Osteoblast (primary cell): ENCODE data around the gene LOX. TPM values are rescaled to one million over a fixed set of nuclear protein-coding genes. Genes with fewer than 3 reads are reported as not detected.

ENCODE experiments used
- DNase-seq: peaks from one replicate; pipeline ENCODE4 v3.0.0; 2011; ENCODE audit warnings: low spot score, mixed read lengths; ENCODE audit not compliant: insufficient read length; ENCODE audit errors: missing footprints
- H2AFZ ChIP-seq: 2 replicates; pipeline ENCODE4 v1.6.0; 2011; ENCODE audit warnings: mild to moderate bottlenecking, low read length
- H3K27ac ChIP-seq: 2 replicates; pipeline ENCODE4 v1.5.1; 2011; ENCODE audit warnings: mild to moderate bottlenecking, low read depth, low read length, moderate library complexity
- H3K27me3 ChIP-seq: 2 replicates; pipeline ENCODE4 v1.6.0; 2012; ENCODE audit warnings: mild to moderate bottlenecking, control low read depth, inconsistent platforms, low read length, moderate library complexity; ENCODE audit not compliant: insufficient read depth
- H3K36me3 ChIP-seq: 2 replicates; pipeline ENCODE4 v1.5.1; 2011; ENCODE audit warnings: mild to moderate bottlenecking, low read length, control low read depth, moderate library complexity; ENCODE audit not compliant: insufficient read depth
- H3K4me1 ChIP-seq: 2 replicates; pipeline ENCODE4 v1.5.1; 2011; ENCODE audit warnings: mild to moderate bottlenecking, low read length, control low read depth, moderate library complexity; ENCODE audit not compliant: insufficient read depth
- H3K4me2 ChIP-seq: 2 replicates; pipeline ENCODE4 v1.6.0; 2011; ENCODE audit warnings: mild to moderate bottlenecking, low read length; ENCODE audit not compliant: insufficient read depth
- H3K4me3 ChIP-seq: fragments of 200-600 bp; sonication (generic); 3 replicates; pipeline ENCODE4 v1.5.1; 2012; ENCODE audit warnings: mild to moderate bottlenecking, low read length, inconsistent platforms; ENCODE audit not compliant: insufficient read depth
- H3K79me2 ChIP-seq: 2 replicates; pipeline ENCODE4 v1.6.0; 2012; ENCODE audit warnings: mild to moderate bottlenecking, low read length, control low read depth, inconsistent platforms; ENCODE audit not compliant: insufficient read depth
- H3K9me3 ChIP-seq: 2 replicates; pipeline ENCODE4 v1.5.1; 2011; ENCODE audit warnings: low read depth, low read length, control low read depth
- H4K20me1 ChIP-seq: 2 replicates; pipeline ENCODE4 v1.6.0; 2012; ENCODE audit warnings: mild to moderate bottlenecking, low read length, control low read depth; ENCODE audit not compliant: insufficient read depth
- CTCF ChIP-seq: IDR thresholded peaks from 2 replicates; pipeline ENCODE4 v1.5.1; 2011; ENCODE audit warnings: mild to moderate bottlenecking, low read depth, low read length, moderate library complexity; ENCODE audit errors: extremely low read depth
- total RNA-seq: library from RNA; depleted of rRNA; stranded (reverse); fragments of >200 nt; gene quantifications from 2 replicates; pipeline ENCODE4 v1.2.3, GENCODE V29; 2012

LOX gene
- total RNA-seq, 1 donor: 317 TPM

GRCh38 chr5:122022966-122023365 is 55.1 kb downstream of the LOX start:
- Histone ChIP-seq H2AFZ (no peak overlapping the region), H3K4me2 (no peak overlapping the region), H3K4me1 (peaks cover 4% of the 10 kb centered on the region), H3K27me3 (no peaks in the 10 kb centered on the region), H3K27ac (no peak overlapping the region), H3K36me3 (peaks cover 7% of the 10 kb centered on the region), H3K79me2 (peaks cover 2% of the 10 kb centered on the region), H4K20me1 (no peaks in the 10 kb centered on the region), H3K4me3 (no peak overlapping the region), H3K9me3 (no peaks in the 10 kb centered on the region)
- no peak for TF ChIP-seq CTCF
- DNase-seq: no peak

- H3K9me3 ChIP-seq: no peaks in the 10 kb centered on the region
- peaks cover 10% of the 10 kb centered on the region for H3K79me2 ChIP-seq
- H3K4me3 ChIP-seq: no peak overlapping the region
- TF ChIP-seq CTCF: no peak
- no peaks in the 10 kb centered on the region for H4K20me1 ChIP-seq
- no peak overlapping the region for H3K4me2 ChIP-seq
- H3K4me1 ChIP-seq: no peaks in the 10 kb centered on the region
- H3K27me3 ChIP-seq: no peaks in the 10 kb centered on the region
- DNase-seq: no peak
- no peak overlapping the region for H3K27ac ChIP-seq
- no peak overlapping the region for H2AFZ ChIP-seq
- peaks cover 4% of the 10 kb centered on the region for H3K36me3 ChIP-seq
These were observed 58.0 kb downstream of the LOX start for GRCh38 chr5:122019919-122020590.

- Histone ChIP-seq H3K4me1 (peaks cover 5% of the 10 kb centered on the region), H4K20me1 (no peaks in the 10 kb centered on the region), H3K27ac (no peak overlapping the region), H3K4me3 (no peak overlapping the region), H3K9me3 (no peaks in the 10 kb centered on the region), H3K36me3 (no peaks in the 10 kb centered on the region), H3K27me3 (no peaks in the 10 kb centered on the region), H3K4me2 (no peak overlapping the region), H3K79me2 (peaks cover 11% of the 10 kb centered on the region), H2AFZ (no peak overlapping the region)
- no peak for DNase-seq
- TF ChIP-seq CTCF: no peak
These were observed 62.6 kb downstream of the LOX start for GRCh38 chr5:122015471-122015870.

- H3K4me2 ChIP-seq: no peak overlapping the region
- peaks cover 5% of the 10 kb centered on the region for H3K4me1 ChIP-seq
- no peaks in the 10 kb centered on the region for H4K20me1 ChIP-seq
- no peak for DNase-seq
- H3K4me3 ChIP-seq: no peak overlapping the region
- H3K27ac ChIP-seq: no peak overlapping the region
- H3K79me2 ChIP-seq: peaks cover 18% of the 10 kb centered on the region
- no peaks in the 10 kb centered on the region for H3K36me3 ChIP-seq
- H3K9me3 ChIP-seq: no peaks in the 10 kb centered on the region
- no peaks in the 10 kb centered on the region for H3K27me3 ChIP-seq
- TF ChIP-seq CTCF: no peak
- H2AFZ ChIP-seq: no peak overlapping the region
These were observed 63.7 kb downstream of the LOX start for GRCh38 chr5:122014236-122014935.
